Subcutaneous adipose tissue (tissue), 4 donors: ENCODE measurements around the gene ATIC. TPM values are rescaled to one million over a fixed set of nuclear protein-coding genes. Genes with fewer than 3 reads are reported as not detected.

ENCODE experiments used
- total RNA-seq, 4 donors: library from RNA; depleted of rRNA; stranded (reverse); fragments of >200 nt; gene quantifications; one replicate each; pipeline ENCODE4 v1.1.0, GENCODE V29; 2016
- TF ChIP-seq, protein P1 (sequence below): fragments of 450-650 bp; IDR thresholded peaks from one replicate; pipeline ENCODE4 v1.5.1; 2016; ENCODE audit warnings: low read depth, mild to moderate bottlenecking, control low read depth, antibody characterized with exemption, moderate library complexity

Gene ATIC
- total RNA-seq, 4 donors from 2014 or later: 33.5 to 71.9 (median 55.2) TPM

DNA sequence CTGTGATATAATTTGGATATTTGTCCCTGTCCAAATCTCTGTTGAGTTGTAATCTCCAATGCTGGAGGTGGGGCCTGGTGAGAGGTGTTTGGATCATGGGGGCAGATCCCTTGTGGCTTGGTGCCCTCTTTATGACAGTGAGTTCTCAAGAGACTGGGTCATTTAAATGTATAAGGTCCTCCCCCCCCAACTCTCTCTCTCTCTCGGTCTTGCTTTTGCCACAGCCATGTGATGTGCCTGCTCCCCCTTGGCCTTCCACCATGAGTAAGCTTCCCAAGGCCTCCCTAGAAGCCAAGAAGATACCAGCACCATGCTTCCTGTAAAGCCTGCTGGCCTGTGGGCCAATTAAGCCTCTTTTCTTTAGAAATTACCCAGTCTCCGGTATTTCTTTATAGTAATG lies 65.4 kb downstream of the ATIC start:
- TF ChIP-seq, protein P1, sequence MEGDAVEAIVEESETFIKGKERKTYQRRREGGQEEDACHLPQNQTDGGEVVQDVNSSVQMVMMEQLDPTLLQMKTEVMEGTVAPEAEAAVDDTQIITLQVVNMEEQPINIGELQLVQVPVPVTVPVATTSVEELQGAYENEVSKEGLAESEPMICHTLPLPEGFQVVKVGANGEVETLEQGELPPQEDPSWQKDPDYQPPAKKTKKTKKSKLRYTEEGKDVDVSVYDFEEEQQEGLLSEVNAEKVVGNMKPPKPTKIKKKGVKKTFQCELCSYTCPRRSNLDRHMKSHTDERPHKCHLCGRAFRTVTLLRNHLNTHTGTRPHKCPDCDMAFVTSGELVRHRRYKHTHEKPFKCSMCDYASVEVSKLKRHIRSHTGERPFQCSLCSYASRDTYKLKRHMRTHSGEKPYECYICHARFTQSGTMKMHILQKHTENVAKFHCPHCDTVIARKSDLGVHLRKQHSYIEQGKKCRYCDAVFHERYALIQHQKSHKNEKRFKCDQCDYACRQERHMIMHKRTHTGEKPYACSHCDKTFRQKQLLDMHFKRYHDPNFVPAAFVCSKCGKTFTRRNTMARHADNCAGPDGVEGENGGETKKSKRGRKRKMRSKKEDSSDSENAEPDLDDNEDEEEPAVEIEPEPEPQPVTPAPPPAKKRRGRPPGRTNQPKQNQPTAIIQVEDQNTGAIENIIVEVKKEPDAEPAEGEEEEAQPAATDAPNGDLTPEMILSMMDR: no peak

DNA sequence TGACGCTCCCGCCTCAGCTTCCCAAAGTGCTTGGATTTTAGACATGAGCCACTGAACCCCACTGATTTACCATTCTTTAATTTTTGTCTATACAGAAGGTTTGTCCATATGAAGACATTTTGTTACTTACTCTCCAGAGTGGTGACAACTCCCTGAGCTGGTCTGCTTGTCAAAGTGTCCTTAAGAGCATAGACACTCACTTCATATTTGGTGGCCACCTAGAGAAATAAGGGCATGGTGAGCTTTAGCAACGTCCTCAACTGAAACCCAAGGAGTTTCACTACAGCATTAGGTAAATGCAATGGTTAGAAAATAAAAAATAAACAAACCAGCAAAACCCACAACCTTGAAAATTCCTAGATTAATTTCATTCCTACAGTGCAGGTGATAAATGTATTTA lies 66.2 kb downstream of the ATIC start:
- TF ChIP-seq, protein P1: no peak

DNA sequence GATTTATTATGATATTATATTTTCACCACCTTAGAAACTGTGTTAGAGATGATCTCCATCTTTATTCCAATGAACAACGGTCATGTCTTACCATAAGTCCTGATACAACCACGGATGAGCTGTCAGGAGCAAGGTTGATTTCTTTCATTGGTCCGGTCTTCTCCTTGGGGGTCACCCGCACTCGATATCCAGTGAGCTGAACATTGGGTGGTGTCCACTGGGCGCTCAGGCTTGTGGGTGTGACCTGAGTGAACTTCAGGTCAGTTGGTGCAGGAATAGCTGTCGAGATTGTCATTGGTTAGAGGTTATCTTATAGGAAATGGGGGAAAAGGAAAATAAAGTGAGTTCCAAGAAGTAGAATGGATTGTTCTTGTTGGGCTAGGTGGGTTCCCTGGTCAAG lies 67.2 kb downstream of the ATIC start:
- TF ChIP-seq, protein P1: no peak

DNA sequence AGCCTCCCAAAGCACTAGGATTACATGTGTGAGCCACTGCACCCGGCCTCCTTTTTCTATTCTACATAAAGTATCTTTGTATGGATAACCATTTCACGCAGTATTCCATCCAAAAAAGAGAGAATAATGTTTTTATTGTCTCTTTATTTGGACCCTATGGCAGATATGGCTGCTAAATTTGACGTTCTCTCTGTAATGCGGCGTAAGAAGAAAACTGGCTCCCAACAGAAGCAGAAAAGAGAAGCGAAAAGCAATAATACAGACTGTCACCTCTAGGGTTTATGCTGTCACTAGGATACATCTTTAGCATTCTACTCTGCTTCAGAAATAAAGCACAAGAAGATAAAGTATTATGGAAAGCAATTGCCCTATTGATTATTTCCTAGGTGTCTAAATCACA lies 68.1 kb downstream of the ATIC start:
- TF ChIP-seq, protein P1: no peak

DNA sequence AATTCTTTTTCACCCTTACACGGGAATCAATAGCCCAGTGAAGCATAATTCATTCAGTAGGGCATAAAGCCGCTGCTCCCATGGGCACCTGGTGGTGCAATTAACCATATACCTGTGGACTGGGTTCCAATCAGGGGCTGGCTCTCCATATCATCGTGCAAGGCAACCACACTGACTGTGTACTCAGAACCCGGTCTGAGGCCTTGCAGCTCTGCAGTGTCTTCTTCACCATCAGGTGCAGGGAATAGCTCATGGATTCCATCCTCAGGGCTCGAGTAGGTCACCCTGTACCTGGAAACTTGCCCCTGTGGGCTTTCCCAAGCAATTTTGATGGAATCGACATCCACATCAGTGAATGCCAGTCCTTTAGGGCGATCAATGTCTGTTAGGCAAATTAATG lies 68.8 kb downstream of the ATIC start:
- TF ChIP-seq, protein P1: no peak

DNA sequence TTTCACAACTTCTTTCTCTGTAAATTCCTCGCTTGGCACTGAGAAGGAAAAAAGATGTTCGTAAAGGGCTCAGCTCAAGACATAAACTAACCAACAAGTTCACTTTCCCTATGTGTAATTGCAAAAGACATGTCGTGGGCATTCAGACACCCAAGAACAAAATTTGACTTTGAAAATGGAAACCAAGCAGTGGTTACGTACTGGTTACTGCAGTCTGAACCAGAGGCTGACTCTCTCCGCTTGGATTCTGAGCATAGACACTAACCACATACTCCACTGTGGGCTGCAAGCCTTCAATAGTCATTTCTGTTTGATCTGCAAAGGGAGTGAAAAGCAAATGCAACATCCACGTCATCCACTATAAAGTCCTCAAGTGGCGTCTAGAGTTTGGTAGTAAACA lies 70.2 kb downstream of the ATIC start:
- TF ChIP-seq, protein P1: no peak

DNA sequence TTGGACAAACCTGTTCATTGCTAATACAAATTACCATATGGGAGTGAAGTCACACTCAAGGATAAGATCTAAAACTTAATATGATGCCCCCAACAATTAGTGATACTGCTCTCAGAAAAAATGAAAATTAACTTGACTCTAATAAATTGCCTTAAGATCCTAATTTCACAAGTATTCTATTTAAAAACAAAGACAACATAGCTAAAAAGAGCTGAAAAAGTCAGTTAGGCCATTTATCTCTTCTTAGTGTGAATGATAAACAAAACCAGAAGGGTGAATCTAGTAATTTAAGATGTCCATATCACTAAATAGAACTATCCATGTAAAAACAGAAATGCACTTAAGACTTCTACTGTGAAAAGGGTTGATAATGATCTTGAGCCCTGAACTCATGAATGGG lies 70.6 kb downstream of the ATIC start:
- TF ChIP-seq, protein P1: no peak
